HG03342 (cell line): ENCODE measurements around the gene KAT7.
"Not testable (repeated sequence)": the region's sequence is repeated elsewhere in the genome, so short reads cannot be mapped to it uniquely, and the experiment has no call there.

ENCODE experiments used
- ATAC-seq: cut with Tn5 transposase; IDR thresholded peaks from one replicate; pipeline ENCODE4 v1.9.1; 2021; ENCODE audit warnings: mild to moderate bottlenecking, moderate library complexity; ENCODE audit not compliant: unreplicated experiment

Gene KAT7

DNA sequence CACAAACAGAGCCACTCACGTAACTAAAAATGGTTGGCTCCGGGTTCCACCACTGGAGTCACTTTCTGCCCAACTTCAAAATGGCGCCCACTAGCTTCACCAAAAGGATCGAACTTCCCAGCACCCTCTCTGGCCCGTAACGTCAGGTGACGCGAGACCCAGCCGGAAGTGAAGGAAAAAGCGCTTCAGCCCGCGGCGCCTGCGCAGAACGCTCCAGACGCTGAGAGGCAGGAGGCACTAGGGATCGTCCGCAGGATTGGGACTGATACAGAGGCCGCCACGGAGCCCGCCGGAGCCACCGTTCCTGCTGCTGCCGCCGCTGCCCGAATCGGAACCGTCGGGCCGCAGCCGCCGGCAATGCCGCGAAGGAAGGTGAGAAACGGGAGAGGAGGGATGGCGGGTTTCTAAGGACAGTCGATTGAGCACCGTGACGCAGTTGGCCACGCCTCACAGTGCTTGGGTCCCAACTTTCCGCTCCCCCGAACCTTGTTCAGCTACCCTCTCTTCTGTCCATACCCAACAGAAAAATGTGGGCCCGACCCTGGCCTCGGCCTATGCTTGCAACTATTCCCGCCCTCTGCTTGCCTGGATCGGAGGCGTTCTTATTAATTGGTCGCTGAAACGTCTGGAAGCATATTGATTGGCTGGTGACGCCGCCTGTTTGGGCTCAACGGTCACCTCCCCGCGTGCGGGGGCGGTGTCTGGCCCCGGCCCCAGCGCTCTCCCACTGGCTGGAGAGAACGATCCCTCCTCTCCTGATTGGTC lies at the start of gene KAT7:
Gene KAT7, plus strand, starts transcription at position 204 of the 765 bp plus-strand sequence. Its CDS starts 154 bp downstream, at position 358.
- ATAC-seq: peak; percentile 84

DNA sequence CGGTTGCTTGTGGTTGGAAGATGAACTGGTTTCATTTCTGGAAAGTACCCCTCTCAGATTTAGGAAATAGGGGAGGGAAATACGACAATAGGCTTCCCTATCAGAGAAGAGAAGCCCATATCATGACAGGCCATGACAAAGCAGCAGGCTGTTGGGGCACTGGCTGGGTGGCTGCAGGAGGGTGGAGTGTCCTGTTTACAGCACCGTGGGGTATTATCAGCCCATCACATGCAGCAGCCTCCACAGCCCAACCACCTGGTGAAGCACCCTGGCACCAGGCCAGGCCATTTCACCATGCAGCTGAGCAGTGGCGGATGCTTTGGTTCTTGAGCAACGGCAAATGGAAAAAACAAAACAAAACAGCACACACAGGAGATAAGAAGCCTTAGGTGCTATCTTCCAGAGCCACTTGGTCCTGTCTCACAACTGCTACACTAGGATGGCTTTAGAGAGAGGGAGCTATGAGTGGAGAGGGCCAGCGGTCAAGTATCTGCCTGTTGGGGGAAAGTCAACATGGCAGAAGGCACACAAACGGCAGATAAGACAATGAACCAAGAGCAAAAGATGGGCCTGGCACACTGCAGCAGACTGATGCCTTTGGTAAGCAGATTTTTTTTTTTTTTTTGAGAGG lies 48.7 kb upstream of the KAT7 start:
- ATAC-seq: no peak

- ATAC-seq: no peak
These were observed 47.3 kb upstream of the KAT7 start for GRCh38 chr17:49741009-49741691.

- ATAC-seq: no peak
These were observed 46.8 kb upstream of the KAT7 start for GRCh38 chr17:49741692-49742076.

- no peak for ATAC-seq
These were observed 46.3 kb upstream of the KAT7 start for GRCh38 chr17:49742166-49742638.

- ATAC-seq: no peak
These were observed 43.0 kb upstream of the KAT7 start for GRCh38 chr17:49745175-49746139.

- ATAC-seq: peak; percentile 43
These were observed 41.5 kb upstream of the KAT7 start for GRCh38 chr17:49746791-49747490.

GRCh38 chr17:49747632-49748031 lies 40.8 kb upstream of the KAT7 start:
- no peak for ATAC-seq

DNA sequence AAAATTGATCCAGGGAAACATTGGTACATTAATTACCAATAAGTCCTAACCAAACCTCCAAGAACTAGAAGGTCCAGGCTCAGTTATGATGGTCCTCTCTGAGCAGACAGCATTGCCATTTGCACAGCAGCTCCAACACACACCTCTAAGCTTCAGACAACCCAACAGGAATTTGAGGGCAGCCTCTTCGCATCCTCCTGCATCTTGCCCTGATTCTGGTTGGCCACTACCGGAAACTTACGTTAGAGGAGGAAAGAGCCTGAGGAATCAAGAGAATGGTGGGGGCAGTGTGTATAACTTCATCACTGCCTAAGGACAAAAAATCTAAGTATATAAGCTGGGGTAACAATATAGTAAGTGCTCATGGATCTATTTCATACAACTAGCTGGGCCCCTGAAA lies 40.3 kb upstream of the KAT7 start:
- ATAC-seq: no peak

DNA sequence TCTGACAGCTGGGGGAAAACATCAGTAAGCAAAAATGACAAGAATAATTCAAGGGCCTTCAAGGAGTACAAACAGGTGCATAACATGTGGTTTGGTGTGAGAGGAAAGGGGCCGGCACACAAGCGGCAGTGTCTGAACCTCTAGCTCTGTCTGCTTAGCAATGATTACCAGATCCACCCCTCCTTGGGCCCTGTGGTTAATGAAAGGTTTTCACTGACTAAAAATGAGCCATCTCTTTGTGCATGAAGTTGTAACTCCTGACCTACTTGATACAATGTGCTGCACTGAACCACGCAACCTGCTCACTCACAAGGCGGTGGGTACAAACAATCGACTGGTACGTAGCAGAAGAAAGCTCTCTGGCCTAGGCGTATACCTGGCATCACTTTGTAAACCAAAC lies 39.7 kb upstream of the KAT7 start:
- peak; percentile 80 for ATAC-seq

GRCh38 chr17:49749730-49750129 lies 38.8 kb upstream of the KAT7 start:
- no peak for ATAC-seq

DNA sequence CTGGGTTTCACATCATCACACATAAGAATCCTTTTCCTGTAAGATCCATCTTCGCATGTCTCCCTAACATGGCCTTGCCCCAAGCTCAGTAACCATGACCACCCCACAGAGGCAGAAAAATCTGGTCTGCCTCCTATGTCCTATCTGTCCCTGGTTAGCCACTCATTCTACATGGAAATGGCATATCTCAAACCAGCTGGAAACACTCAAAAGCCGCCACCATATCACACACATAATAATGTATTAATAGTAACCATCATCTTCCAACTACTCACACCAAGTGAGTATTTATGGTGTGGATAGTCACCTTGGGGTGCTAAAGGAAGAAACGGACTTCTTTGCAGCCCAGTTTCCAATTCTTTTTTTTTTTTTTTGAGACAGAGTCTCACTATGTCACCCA lies 36.0 kb upstream of the KAT7 start:
- ATAC-seq: no peak

DNA sequence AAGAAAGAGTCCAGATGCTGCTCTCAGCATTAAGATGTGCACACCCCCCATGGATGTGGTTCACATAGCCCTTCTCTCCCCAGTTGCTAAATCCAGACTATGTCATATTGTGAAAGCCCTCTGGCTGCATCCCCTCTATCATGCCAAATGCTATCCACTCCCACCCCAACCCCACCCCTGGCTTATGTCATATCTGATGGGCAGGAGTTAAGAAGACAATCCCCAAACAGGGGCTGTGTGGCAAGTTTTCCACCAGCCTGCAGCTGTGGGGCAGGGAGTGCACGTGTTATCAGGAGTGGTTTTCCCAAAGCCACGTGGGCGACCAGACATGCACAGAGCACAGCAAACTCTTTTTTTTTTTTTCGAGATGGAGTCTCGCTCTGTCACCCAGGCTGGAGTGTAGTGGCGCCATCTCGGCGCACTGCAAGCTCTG lies 34.5 kb upstream of the KAT7 start:
- ATAC-seq: no peak

- ATAC-seq: no peak
These were observed 32.7 kb upstream of the KAT7 start for GRCh38 chr17:49755663-49756283.

DNA sequence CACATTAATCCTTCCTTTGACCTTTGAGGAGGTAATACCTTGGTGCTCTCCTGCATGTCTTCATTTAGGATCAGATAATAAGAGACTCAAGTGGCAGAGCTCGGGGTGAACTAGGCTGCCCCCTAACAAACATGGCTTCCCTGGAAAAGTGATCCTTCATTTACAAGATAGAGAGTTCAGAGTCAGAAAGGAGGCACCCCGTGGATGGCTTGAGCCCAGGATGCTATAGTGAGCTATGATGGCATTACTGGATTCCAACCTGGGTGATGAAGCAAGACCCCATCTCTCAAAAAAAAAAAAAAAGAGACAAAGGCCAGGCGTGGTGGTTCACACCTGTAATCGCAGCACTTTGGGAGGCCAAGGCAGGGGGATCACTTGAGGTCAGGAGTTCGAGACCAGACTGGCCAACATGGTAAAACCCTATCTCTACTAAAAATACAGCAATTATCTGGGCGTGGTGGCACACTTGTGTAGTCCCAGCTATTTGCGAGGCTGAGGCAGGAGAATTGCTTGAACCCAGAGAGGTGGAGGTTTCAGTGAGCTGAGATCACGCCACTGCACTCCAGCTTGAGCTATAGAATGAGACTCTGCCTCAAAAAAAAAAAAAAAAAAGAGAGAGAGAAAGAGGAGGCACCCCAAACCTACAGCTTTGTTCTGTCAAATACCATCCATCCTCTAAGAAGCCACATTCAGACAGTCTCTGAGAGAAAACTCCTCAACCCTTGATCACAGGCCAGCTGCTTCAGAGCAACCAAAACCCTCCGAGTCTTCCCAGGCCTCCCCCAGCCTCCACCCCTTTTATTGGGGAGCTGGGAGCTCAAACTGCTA lies 31.9 kb upstream of the KAT7 start:
- ATAC-seq: no peak

DNA sequence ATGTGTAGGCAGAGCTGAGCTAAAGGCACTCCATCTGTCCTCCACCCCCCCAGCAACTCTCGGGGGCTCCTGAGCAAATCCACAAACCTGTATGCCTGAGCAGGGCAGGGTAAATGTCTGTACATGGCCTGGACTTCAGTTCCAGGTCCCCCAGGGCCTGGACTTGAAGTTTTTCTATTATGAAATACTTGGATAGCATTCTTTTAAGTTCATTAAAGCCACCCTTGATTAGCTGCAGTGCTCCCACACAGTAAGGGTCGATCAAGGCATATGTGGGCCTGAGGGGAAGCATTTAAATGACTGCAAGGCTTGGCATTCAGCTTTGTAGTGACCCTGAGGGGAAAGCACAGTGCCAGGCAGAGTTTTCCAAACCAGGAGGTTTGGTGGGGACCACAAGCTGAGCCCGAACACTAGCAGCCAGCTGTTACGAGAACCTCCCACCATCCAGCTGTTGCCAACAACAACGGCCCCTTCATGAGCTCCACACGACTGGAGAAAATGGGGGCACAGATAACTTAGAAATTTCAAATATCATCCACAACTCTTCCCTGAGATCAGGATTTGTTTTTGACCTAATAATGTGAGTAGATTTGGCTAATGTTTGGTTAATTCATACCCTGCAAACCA lies 31.2 kb upstream of the KAT7 start:
- ATAC-seq: no peak

DNA sequence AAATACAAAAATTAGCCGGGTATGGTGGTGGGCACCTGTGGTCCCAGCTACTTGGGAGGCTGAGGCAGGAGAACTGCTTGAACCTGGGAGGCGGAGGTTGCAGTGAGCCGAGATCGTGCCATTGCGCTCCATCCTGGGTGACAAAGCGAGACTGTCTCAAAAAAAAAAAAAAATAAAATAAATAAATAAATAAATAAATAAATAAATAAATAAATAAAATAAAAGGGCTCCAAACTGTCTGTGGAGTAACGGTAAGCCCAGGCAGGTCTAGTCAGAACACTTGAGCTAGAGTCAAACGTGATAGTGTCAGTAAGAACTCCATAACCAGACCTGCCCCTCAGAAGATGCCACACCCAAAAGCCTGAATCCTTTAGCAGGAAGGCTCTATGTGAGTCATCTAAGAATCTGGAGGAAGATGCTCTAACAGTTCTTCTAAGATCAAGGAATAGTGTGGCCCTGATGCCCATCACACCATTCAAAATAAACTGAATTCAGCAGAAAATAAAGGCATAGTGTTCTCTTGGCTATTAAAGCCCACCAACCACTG lies 29.9 kb upstream of the KAT7 start:
- not testable (repeated sequence) for ATAC-seq

- no peak for ATAC-seq
These were observed 29.3 kb upstream of the KAT7 start for GRCh38 chr17:49759203-49759602.
